Cardiac septum (tissue), 1 donor: ENCODE measurements around the gene IFT122. TPM values are rescaled to one million over a fixed set of nuclear protein-coding genes. Genes with fewer than 3 reads are reported as not detected.

Experiments used
- DNase-seq: peaks from one replicate; pipeline ENCODE4 v3.0.0-alpha.2; 2020; ENCODE audit warnings: low spot score
- intact Hi-C: fragments of 100-400 bp; cut with DNase I; formaldehyde crosslinking; loops from one replicate; pipeline ENCODE4 v1.14.0; 2022
- total RNA-seq: library from RNA; stranded (reverse); fragmentation: NEBNext Ultra II Directional; extraction: Animal tissue kit (Norgen Biotek cat#: 25700); gene quantifications from one replicate; pipeline ENCODE4 v1.2.1, GENCODE V29; 2021
- donor health status: DM: no; HTN: no; CAD: no.

IFT122 gene
- total RNA-seq, 1 donor from 2014 or later: 11.0 TPM

DNA sequence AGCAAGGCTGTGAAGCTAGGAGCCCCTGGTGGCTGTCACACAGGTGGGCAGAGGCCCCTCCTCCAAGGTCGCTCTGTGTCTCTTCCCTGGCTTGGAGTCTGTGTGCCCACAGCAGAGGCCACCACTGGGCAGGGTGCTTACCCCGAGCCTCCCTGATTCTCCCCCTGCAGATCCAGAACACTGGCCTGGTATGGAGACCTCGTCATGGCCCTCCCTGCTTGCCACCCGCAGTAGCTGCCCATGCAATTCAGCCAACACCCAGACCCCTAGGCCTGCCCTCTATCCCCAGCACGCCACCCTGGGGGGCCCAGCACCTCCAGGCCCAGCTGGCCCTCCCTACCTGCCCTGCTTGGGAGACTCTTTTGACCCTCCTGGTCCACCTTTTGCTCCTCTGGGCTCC lies 82.9 kb downstream of the IFT122 start:
- intact Hi-C loops: no loop called here
- no peak for DNase-seq

DNA sequence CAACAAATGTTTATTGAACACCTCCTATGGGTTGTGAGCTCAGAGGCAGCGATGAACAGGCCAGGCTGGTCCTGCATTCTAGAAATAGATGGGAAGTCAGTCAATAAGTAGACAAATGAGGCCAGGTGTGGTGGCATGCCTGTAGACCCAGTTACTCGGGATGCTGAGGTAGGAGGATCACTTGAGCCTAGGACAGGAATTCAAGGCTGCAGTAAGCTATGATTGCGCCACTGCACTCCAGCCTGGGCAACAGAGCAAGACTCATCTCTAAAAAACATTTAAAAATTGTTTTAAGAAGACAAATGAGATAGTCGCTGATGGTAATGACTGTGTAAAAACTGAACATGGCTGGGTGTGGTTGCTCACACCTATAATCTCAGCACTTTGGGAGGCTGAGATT lies 84.1 kb downstream of the IFT122 start:
- intact Hi-C loops: no loop called here
- DNase-seq: no peak

DNA sequence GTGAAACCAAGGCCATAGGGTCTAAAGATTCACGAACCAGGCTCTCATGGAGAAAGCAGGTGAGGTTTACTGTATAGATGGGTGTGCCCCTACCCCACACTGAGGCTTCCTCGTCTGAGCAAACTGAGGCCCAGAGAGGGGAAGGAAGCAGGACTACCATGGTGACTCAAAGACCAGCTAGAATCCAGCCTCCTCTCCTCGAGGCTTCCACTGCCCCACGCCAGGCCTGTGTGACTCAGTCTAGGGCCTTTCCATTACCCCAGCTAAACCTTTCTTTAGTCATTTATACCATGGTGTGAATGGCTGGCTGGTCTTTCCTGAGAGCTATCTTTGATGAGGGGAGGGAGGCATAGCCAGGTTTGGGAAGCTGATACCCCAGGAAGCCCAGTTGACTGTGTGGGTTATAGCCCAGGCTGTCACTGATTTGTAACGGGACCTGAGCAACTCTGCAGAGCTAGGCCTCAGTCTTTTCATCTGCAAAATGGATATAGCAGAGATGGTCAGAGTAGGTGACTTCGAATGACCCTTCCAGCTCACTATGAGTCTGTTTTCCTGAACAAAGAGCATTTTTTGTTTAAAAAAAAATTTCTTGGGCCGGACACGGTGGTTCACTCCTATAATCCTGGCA lies 85.4 kb downstream of the IFT122 start:
- no peak for DNase-seq
- intact Hi-C loops: no loop called here

DNA sequence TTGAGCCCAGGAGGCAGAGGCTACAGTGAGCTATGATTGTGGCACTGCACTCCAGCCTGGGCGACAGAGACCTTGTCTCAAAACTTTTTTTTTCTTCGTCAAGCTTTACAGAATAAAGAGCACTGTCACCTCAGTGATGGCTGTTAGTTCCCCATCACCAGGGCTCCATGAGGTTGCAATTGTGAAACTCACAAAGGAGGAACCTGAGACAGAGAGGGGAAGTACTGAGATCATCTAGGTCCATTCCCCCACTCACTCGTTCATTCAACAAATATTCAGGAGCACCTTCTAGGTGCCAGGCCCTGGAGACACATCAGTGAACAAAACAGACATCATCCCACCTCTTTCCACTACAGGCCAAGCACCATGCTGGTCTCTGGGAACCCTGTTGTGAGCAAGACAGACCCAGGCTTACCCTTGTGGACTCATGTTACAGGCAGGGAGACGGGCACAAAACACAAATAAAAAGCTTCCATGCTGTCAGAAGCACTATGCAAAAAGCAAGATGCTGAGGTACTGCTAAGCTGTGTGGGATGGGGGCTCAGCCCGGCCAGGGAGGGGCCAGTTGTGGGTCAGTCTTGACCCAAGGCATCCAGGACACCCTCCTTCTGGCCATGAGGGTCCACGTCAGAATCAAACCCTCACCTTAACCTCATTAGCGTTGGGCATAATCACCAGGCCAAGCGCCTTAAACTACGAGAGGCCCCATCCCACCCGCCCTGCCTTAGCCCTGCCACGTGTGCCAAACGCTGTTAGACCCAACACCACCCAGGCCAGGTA lies 86.3 kb downstream of the IFT122 start:
- intact Hi-C loops: no loop called here
- no peak for DNase-seq

DNA sequence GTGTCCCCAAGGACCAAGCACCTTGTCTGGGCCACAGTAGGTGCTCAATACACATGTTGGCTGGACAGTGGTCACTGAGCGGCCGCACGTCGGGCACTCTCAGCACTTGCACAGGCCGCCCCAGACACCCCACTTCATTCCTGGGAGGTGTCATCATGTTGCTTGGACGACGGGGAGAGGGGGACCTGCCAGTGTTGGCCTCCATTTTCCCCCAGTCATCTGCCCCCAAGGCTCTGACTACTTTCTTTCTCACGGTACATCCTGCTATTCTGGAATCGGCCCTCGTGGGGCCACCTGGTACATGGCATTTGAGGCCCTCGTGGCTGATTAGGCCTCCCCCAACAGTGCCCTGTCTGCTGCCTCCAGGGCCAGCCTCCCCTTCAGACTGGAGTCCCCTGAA lies 87.2 kb downstream of the IFT122 start:
- no peak for DNase-seq
- intact Hi-C loops: no loop called here

DNA sequence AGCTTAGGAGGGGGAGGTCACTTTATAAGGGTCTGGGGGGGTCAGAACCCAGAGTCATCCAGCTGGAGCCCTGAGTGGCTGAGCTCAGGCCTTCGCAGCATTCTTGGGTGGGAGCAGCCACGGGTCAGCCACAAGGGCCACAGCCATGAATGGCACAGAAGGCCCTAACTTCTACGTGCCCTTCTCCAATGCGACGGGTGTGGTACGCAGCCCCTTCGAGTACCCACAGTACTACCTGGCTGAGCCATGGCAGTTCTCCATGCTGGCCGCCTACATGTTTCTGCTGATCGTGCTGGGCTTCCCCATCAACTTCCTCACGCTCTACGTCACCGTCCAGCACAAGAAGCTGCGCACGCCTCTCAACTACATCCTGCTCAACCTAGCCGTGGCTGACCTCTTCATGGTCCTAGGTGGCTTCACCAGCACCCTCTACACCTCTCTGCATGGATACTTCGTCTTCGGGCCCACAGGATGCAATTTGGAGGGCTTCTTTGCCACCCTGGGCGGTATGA lies 88.6 kb downstream of the IFT122 start, which contains the start of gene RHO:
RHO (plus strand) TSS at position 51 of the 512 bp plus-strand sequence; CDS start at position 146, 95 bp downstream.
- intact Hi-C loops: no loop called here
- no peak for DNase-seq

DNA sequence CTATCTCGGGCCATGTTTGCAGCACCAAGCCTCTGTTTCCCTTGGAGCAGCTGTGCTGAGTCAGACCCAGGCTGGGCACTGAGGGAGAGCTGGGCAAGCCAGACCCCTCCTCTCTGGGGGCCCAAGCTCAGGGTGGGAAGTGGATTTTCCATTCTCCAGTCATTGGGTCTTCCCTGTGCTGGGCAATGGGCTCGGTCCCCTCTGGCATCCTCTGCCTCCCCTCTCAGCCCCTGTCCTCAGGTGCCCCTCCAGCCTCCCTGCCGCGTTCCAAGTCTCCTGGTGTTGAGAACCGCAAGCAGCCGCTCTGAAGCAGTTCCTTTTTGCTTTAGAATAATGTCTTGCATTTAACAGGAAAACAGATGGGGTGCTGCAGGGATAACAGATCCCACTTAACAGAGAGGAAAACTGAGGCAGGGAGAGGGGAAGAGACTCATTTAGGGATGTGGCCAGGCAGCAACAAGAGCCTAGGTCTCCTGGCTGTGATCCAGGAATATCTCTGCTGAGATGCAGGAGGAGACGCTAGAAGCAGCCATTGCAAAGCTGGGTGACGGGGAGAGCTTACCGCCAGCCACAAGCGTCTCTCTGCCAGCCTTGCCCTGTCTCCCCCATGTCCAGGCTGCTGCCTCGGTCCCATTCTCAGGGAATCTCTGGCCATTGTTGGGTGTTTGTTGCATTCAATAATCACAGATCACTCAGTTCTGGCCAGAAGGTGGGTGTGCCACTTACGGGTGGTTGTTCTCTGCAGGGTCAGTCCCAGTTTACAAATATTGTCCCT lies 89.6 kb downstream of the IFT122 start:
- no peak for DNase-seq
- intact Hi-C loops: no loop called here

DNA sequence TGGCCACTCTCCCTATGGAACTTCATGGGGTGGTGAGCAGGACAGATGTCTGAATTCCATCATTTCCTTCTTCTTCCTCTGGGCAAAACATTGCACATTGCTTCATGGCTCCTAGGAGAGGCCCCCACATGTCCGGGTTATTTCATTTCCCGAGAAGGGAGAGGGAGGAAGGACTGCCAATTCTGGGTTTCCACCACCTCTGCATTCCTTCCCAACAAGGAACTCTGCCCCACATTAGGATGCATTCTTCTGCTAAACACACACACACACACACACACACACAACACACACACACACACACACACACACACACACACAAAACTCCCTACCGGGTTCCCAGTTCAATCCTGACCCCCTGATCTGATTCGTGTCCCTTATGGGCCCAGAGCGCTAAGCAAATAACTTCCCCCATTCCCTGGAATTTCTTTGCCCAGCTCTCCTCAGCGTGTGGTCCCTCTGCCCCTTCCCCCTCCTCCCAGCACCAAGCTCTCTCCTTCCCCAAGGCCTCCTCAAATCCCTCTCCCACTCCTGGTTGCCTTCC lies 90.3 kb downstream of the IFT122 start:
- DNase-seq: no peak
- intact Hi-C loops: no loop called here

DNA sequence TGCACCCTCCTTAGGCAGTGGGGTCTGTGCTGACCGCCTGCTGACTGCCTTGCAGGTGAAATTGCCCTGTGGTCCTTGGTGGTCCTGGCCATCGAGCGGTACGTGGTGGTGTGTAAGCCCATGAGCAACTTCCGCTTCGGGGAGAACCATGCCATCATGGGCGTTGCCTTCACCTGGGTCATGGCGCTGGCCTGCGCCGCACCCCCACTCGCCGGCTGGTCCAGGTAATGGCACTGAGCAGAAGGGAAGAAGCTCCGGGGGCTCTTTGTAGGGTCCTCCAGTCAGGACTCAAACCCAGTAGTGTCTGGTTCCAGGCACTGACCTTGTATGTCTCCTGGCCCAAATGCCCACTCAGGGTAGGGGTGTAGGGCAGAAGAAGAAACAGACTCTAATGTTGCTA lies 90.8 kb downstream of the IFT122 start:
- DNase-seq: no peak
- intact Hi-C loops: no loop called here

DNA sequence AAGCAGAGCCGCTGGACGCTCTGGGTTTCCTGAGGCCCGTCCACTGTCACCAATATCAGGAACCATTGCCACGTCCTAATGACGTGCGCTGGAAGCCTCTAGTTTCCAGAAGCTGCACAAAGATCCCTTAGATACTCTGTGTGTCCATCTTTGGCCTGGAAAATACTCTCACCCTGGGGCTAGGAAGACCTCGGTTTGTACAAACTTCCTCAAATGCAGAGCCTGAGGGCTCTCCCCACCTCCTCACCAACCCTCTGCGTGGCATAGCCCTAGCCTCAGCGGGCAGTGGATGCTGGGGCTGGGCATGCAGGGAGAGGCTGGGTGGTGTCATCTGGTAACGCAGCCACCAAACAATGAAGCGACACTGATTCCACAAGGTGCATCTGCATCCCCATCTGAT lies 91.7 kb downstream of the IFT122 start:
- DNase-seq: no peak
- intact Hi-C loops: no loop called here

DNA sequence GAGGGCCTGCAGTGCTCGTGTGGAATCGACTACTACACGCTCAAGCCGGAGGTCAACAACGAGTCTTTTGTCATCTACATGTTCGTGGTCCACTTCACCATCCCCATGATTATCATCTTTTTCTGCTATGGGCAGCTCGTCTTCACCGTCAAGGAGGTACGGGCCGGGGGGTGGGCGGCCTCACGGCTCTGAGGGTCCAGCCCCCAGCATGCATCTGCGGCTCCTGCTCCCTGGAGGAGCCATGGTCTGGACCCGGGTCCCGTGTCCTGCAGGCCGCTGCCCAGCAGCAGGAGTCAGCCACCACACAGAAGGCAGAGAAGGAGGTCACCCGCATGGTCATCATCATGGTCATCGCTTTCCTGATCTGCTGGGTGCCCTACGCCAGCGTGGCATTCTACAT lies 92.2 kb downstream of the IFT122 start:
- no peak for DNase-seq
- intact Hi-C loops: no loop called here

DNA sequence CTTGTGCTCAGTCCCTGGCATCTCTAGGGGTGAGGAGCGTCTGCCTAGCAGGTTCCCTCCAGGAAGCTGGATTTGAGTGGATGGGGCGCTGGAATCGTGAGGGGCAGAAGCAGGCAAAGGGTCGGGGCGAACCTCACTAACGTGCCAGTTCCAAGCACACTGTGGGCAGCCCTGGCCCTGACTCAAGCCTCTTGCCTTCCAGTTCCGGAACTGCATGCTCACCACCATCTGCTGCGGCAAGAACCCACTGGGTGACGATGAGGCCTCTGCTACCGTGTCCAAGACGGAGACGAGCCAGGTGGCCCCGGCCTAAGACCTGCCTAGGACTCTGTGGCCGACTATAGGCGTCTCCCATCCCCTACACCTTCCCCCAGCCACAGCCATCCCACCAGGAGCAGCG lies 93.4 kb downstream of the IFT122 start:
- intact Hi-C loops: no loop called here
- DNase-seq: no peak

DNA sequence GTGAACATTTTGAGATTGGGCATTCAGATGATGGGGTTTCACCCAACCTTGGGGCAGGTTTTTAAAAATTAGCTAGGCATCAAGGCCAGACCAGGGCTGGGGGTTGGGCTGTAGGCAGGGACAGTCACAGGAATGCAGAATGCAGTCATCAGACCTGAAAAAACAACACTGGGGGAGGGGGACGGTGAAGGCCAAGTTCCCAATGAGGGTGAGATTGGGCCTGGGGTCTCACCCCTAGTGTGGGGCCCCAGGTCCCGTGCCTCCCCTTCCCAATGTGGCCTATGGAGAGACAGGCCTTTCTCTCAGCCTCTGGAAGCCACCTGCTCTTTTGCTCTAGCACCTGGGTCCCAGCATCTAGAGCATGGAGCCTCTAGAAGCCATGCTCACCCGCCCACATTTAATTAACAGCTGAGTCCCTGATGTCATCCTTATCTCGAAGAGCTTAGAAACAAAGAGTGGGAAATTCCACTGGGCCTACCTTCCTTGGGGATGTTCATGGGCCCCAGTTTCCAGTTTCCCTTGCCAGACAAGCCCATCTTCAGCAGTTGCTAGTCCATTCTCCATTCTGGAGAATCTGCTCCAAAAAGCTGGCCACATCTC lies 94.5 kb downstream of the IFT122 start:
- intact Hi-C loops: no loop called here
- no peak for DNase-seq

DNA sequence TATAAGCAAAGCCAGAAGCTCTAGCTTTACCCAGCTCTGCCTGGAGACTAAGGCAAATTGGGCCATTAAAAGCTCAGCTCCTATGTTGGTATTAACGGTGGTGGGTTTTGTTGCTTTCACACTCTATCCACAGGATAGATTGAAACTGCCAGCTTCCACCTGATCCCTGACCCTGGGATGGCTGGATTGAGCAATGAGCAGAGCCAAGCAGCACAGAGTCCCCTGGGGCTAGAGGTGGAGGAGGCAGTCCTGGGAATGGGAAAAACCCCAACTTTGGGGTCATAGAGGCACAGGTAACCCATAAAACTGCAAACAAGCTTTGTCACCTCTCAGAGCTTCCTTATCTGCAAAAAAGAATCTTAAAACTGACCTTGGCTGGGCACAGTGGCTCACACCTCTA lies 95.1 kb downstream of the IFT122 start:
- no peak for DNase-seq
- intact Hi-C loops: no loop called here

DNA sequence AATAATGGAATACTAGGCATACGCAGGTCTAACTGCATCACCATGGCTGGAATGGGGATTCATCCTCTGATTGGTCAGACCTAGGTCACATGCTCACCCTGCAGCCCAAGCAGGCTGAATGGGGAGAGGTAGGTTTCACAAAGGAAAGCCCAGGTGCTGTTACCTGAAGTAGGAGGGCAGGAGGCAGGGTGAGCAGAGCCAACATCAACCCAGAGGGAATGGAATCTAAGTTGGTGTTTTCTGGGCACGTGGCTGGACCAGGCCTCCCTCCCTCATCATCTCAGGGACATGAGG lies 96.3 kb downstream of the IFT122 start:
- intact Hi-C loops: no loop called here
- no peak for DNase-seq

DNA sequence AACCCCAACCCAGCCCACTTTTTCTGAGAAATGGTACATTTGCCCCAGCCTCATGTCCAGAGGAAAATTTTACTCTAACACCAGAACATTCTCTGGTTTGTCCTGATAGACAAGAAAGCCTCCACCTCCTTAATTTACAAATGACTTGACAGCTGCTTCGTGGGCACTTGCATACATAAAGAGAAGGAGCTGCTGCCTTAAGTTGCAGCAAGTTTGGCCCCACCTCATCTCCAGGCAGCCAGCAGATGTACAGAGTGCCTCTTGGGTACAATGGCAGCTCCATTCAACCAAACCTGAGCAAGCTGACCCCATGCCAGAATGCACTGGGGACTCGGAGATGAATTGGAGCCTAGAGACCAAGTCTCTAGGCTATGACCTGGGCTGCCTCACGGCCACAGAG lies 96.8 kb downstream of the IFT122 start:
- intact Hi-C loops: no loop called here
- DNase-seq: no peak

DNA sequence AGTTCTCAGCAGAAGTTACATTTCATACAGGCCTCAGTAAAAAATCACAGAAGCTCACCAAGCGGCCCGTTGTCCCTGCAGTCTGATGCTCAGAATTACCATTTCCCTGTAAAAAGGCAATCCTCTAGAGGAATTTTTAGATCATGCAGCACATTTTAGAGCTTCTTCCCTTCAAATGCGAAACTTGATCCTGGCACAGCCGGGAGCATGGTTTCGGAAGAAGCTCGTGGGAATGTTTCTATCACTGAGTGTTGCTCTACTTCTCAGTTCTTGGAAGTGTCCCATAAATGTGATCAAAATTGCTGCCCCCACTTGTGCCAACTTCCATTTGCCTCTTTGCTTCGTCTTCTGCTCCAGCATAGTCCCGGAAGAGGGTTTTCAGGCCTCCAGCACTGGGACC lies 99.2 kb downstream of the IFT122 start:
- intact Hi-C loops: no loop called here
- DNase-seq: no peak

DNA sequence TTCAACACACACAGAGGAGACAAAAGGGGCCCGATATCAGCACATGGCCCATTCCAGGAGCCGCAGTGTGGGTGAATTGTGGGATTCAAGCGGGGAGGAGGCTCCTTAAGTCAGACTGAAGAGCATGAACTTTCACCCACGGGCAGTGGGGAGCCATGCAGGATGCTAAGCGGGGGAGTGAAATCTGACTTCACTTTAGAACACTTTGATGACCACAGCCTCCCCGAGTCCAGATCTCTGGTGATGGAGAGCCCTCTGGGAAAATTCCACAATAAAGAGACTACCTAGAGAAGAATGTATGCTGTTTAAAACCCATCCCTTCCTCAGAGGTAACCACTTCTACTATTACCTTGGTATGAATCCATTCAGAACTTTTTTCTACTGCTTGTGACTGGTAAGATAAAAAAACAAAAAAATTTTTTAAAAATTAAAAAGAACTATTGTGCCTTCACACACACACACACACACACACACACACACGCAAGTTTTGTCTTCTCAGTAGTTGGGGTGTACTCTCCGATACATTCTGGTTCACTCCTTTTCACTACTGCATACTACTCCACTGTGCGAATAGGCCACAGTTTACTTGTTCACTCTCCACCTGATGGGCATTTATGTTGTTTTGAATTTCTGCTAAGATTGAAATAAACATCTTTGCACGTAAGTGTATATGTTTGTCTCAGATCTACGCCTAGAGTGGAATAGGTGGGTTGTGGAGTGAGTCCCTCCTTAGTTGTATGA lies 100.9 kb downstream of the IFT122 start:
- intact Hi-C loops: no loop called here
- no peak for DNase-seq

DNA sequence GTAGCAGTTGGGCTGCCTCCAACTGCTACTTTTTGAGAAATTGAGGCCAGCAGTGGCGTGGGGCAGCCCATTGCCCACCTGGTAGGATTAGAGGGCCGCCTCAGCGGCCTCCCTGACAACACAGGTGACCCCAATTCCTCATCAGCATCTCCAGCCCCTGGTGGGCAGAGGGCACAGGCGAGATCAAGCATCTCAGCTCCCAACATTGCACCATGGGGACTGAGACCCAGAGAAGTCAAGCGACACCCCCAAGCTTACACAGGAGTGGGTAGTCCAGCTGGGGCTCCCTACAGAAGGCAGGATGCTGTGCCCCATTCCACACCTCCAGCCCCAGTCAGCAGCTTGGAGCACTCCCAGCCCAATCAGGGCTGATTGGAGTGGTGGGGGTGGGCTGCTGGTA lies 102.7 kb downstream of the IFT122 start:
- intact Hi-C loops: no loop called here
- no peak for DNase-seq
